Measurements from ENCODE around the gene FSIP1.

- TF ChIP-seq CTCF (IDR thresholded peaks at IDR 0.05; ENCODE audit: low read depth, low read length, poor library complexity, severe bottlenecking) (no peak), EZH2phosphoT487 (IDR thresholded peaks at IDR 0.05; ENCODE audit: borderline replicate concordance, low read length) (no peak)
Measured at GRCh38 chr15:39578851-39579486, 203.7 kb downstream of the FSIP1 start.

Measured in DOHH2 (cell line).